Common myeloid progenitor, CD34-positive (primary cell): ENCODE results near the gene EBF4.
"Not testable (repeated sequence)": the region's sequence is repeated elsewhere in the genome, so short reads cannot be mapped to it uniquely, and the experiment has no call there.

ENCODE experiments used
- CTCF ChIA-PET: fragments of 350-600 bp; sonication (Branson Sonifier 250); formaldehyde crosslinking; loops from one replicate; lab custom pipeline; 2021; ENCODE audit warnings: antibody characterized with exemption; lab: Charles Lee
- POLR2A ChIA-PET: fragments of 350-600 bp; sonication (Branson Sonifier 250); formaldehyde crosslinking; loops from one replicate; lab custom pipeline; 2021; ENCODE audit warnings: antibody characterized with exemption; lab: Charles Lee
- DNase-seq, 3 donors: peaks; one replicate each; pipeline versions ENCODE4 v3.0.0 to v3.0.0-alpha.2; 2013
- H3K27ac ChIP-seq, 2 experiments: 1 replicate in 1 of 2; 2 replicates in 1 of 2; pipeline ENCODE4 v1.7.0; 2013; ENCODE audit warnings: inconsistent platforms in 2 of 2, low read length in 2 of 2, mild to moderate bottlenecking in 2 of 2, low read depth in 1 of 2, moderate library complexity in 1 of 2; ENCODE audit not compliant: severe bottlenecking in 2 of 2, insufficient read depth in 1 of 2, poor library complexity in 1 of 2
- H3K27me3 ChIP-seq, 5 experiments: replicated peaks in 2 of 5; 1 replicate in 3 of 5; 2 replicates in 2 of 5; pipeline versions ENCODE4 v1.6.1 to v1.7.0; 2013; ENCODE audit warnings: low read length in 4 of 5, mild to moderate bottlenecking in 2 of 5, moderate library complexity in 2 of 5, inconsistent platforms in 1 of 5; ENCODE audit not compliant: insufficient read depth in 5 of 5, control insufficient read depth in 4 of 5
- H3K36me3 ChIP-seq, 4 experiments: 1 replicate in 2 of 4; 2 replicates in 2 of 4; pipeline versions ENCODE4 v1.6.1 to v1.7.0; 2013; ENCODE audit warnings: low read length in 3 of 4, control low read depth in 1 of 4, mild to moderate bottlenecking in 1 of 4; ENCODE audit not compliant: control insufficient read depth in 4 of 4, insufficient read depth in 4 of 4
- H3K4me1 ChIP-seq, 4 experiments: 1 replicate in 3 of 4; 2 replicates in 1 of 4; pipeline versions ENCODE4 v1.6.1 to v1.7.1; 2013; ENCODE audit warnings: low read length in 3 of 4, mild to moderate bottlenecking in 3 of 4, control low read depth in 1 of 4, inconsistent platforms in 1 of 4, moderate library complexity in 1 of 4; ENCODE audit not compliant: control insufficient read depth in 4 of 4, insufficient read depth in 4 of 4; ENCODE audit errors: control extremely low read depth in 1 of 4
- H3K4me3 ChIP-seq, 7 experiments: 1 replicate in 4 of 7; 2 replicates in 3 of 7; pipeline versions ENCODE4 v1.5.1 to v1.7.0; 2013; ENCODE audit warnings: mild to moderate bottlenecking in 7 of 7, low read length in 6 of 7, moderate library complexity in 6 of 7, inconsistent platforms in 2 of 7, low read depth in 2 of 7, control low read depth in 1 of 7; ENCODE audit not compliant: insufficient read depth in 4 of 7, control insufficient read depth in 1 of 7; ENCODE audit errors: extremely low read depth in 1 of 7
- H3K9me3 ChIP-seq, 5 experiments: 1 replicate in 4 of 5; 2 replicates in 1 of 5; pipeline versions ENCODE4 v1.6.1 to v1.7.1; 2013; ENCODE audit warnings: low read length in 4 of 5, mild to moderate bottlenecking in 2 of 5, inconsistent platforms in 1 of 5, low read depth in 1 of 5, moderate library complexity in 1 of 5; ENCODE audit not compliant: control insufficient read depth in 4 of 5, insufficient read depth in 2 of 5; ENCODE audit errors: control extremely low read depth in 1 of 5
- WGBS: methylation state at CpG from one replicate; pipeline ENCODE4 v1.1.5; 2013; ENCODE audit not compliant: insufficient coverage; 5-methylcytosine and 5-hydroxymethylcytosine counted together

EBF4 gene

DNA sequence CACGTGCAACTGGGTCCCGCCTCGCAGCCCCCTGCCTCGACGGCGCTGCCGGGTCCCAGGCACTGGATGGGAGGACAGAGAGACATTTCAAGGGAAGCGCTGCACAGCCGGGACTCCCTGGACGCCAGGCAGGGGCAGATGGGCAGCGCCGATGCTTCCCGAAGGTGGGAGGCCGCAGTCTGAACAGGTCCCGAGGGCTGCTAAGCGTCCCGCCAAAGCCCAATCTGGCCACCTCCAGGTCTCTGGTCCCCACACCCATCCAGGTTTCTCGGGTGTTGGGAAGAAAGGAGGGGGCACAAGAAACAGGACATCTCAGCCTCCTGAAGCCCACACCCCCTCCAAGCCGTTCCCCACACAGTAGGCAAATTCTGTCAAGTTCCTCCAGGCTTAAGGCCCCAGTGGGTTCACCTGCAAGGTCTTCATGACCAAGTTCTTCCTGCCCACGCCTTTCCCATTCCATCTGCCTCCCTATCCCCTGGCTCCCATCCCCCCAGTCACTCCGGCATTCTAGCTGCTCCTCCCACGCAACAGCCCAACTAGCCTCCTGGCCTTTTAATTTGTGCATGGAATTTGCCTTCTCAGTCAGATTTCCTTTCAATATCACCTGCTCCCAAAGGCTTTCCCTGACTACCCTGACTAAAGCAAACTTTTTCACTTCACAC lies 113.2 kb downstream of the EBF4 start:
- Histone ChIP-seq H3K27ac (no peak overlapping the region), H3K4me3 (no peak overlapping the region), H3K36me3 (no peaks in the 10 kb centered on the region), H3K9me3 (no peaks in the 10 kb centered on the region), H3K27me3 (peaks cover 2 to 28% (median 12%) of the 10 kb centered on the region in 5 experiments), H3K4me1 (peaks cover 0 to 26% (median 16%) of the 10 kb centered on the region in 4 experiments)
- DNase-seq, result no peak
- ChIA-PET CTCF (no interaction called here), POLR2A (interaction anchor here (0.6 to 0.7 kb wide), 2 partner anchors 12 to 95 kb away, joined by 3 read pairs; no protein-coding TSS in a partner anchor)
- WGBS, result 68% methylated on average over 20 of the region's 22 CpGs

DNA sequence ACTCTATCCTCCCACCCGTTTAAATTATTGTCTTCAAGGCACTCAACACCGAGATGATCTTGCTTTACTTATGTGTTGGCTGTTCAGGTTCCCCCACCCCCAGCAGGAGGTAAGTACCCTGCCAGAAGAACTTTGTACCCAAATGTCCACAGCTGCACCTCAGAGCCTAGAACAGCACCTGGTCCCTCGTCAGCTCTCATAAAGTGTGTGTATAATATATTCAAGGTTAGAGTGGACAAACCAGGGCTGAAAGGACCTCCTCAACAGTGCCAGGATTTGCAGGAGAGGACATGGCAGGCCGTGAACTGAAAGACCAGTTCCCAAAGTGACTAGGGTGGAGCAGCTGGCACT lies 113.7 kb downstream of the EBF4 start:
- WGBS, result 98% methylated on average over 4 of the region's 4 CpGs
- ChIA-PET POLR2A (interaction anchor here (0.7 kb wide), 1 partner anchor 13 kb away, joined by 3 read pairs; no protein-coding TSS in a partner anchor), CTCF (no interaction called here)
- no peak overlapping the region for H3K4me3 ChIP-seq
- H3K4me1 ChIP-seq, result peaks cover 0 to 21% (median 11%) of the 10 kb centered on the region in 4 experiments
- DNase-seq, result no peak
- H3K27me3 ChIP-seq, result peaks cover 2 to 28% (median 12%) of the 10 kb centered on the region in 5 experiments
- H3K36me3 ChIP-seq, result no peaks in the 10 kb centered on the region
- H3K9me3 ChIP-seq, result peaks cover 0 to 3% (median 0%) of the 10 kb centered on the region in 5 experiments
- H3K27ac ChIP-seq, result no peak overlapping the region

DNA sequence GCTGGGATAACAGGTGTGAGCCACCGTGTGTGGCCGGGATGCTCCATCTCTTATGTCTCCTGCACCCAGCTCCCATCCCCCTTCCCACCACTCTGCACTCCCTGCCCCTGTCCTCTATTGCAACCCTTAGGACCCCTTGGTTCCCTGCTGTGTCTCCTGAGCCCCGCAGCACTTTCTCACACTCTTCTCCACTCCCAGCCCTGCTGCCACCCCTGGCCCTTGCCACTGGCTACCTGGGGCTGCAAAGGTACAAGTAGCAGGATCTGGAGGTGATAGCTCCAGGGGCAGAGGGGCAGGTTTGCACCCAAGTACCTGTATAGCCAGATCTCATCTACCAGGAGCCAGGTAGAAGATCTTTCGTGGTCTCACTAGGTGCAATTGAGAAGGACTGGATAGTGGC lies 114.4 kb downstream of the EBF4 start:
- ChIA-PET CTCF (no interaction called here), POLR2A (no interaction called here)
- peaks cover 0 to 5% (median 0%) of the 10 kb centered on the region in 5 experiments for H3K9me3 ChIP-seq
- WGBS, result 100% methylated on average over 3 of the region's 4 CpGs
- peaks cover 2 to 28% (median 12%) of the 10 kb centered on the region in 5 experiments for H3K27me3 ChIP-seq
- no peak overlapping the region for H3K27ac ChIP-seq
- no peak for DNase-seq
- H3K36me3 ChIP-seq, result no peaks in the 10 kb centered on the region
- H3K4me3 ChIP-seq, result no peak overlapping the region
- H3K4me1 ChIP-seq, result peaks cover 0 to 14% (median 5%) of the 10 kb centered on the region in 4 experiments

GRCh38 chr20:2807929-2808328 lies 115.3 kb downstream of the EBF4 start:
- H3K27ac ChIP-seq, DNase-seq, POLR2A ChIA-PET, CTCF ChIA-PET, H3K9me3 ChIP-seq, H3K36me3 ChIP-seq, H3K4me3 ChIP-seq: not testable (repeated sequence)
- Histone ChIP-seq H3K27me3 (peaks cover 2 to 28% (median 12%) of the 10 kb centered on the region in 5 experiments), H3K4me1 (peaks cover 0 to 11% (median 3%) of the 10 kb centered on the region in 4 experiments)
- 100% methylated on average over 4 of the region's 9 CpGs for WGBS

DNA sequence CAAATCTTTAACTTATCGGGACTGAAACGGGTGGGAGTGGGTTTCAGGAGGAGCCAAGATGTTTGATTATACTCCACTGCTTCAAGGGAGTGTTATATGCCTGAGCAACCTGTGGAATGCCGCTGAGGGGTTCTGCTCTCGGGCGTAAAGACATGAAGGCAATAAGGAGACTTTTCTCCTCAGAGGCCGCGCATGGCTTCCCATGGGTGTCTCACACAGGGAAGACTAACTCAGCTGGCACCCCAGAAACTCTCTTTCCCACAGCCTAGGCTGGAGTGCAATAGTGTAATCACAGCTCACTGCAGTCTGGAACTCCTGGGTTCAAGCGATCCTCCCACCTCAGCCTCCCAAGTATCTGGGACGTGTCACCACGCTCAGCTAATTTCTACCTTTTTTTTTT lies 117.1 kb downstream of the EBF4 start:
- Histone ChIP-seq H3K27me3 (peaks cover 2 to 25% (median 11%) of the 10 kb centered on the region in 5 experiments), H3K9me3 (peaks cover 0 to 8% (median 0%) of the 10 kb centered on the region in 5 experiments), H3K4me1 (peaks cover 0 to 18% (median 13%) of the 10 kb centered on the region in 4 experiments), H3K36me3 (no peaks in the 10 kb centered on the region), H3K27ac (no peak overlapping the region), H3K4me3 (no peak overlapping the region)
- POLR2A ChIA-PET, result interaction anchor here (1.1 kb wide), 1 partner anchor 9 kb away, joined by 4 read pairs; the partner anchor contains the start of gene CPXM1
- no peak for DNase-seq
- 98% methylated on average over 7 of the region's 10 CpGs for WGBS
- CTCF ChIA-PET, result no interaction called here
